IMR-90 (cell line): ENCODE data around the gene TCF3. TPM values are rescaled to one million over a fixed set of nuclear protein-coding genes. Genes with fewer than 3 reads are reported as not detected.

Source experiments
- ATAC-seq: fragments of 200-7000 bp; cut with Tn5 transposase; 2 replicates; pipeline ENCODE4 v1.9.1; 2020; ENCODE audit warnings: low read depth, mild to moderate bottlenecking, moderate library complexity
- BruUV-seq: library from RNA; stranded (reverse); fragments of 400-500 nt; replicated peaks from 2 replicates; lab custom pipeline; 2021; lab: Mats Ljungman, UMichigan
- CTCF ChIA-PET: fragments of 300-600 bp; formaldehyde crosslinking; extraction: SDS; loops from one replicate; lab custom pipeline; 2021; ENCODE audit warnings: antibody characterized with exemption; lab: Yijun Ruan, JAX
- POLR2A ChIA-PET: fragments of 300-600 bp; sonication (Branson Sonifier 250); formaldehyde crosslinking; loops from one replicate; lab custom pipeline; 2022; ENCODE audit warnings: antibody characterized with exemption; ENCODE audit not compliant: unreplicated experiment; lab: Charles Lee
- DNase-seq: peaks from one replicate; pipeline ENCODE4 v3.0.0; 2013
- H2AFZ ChIP-seq: replicated peaks from 2 replicates; pipeline ENCODE3; 2013; ENCODE audit warnings: low read length, mild to moderate bottlenecking; ENCODE audit not compliant: poor library complexity
- H2AK5ac ChIP-seq: 2 replicates; pipeline ENCODE4 v1.6.1; 2013; ENCODE audit warnings: low read depth, low read length, inconsistent platforms
- H2AK9ac ChIP-seq: replicated peaks from 2 replicates; pipeline ENCODE3; 2013; ENCODE audit warnings: mild to moderate bottlenecking, low read depth, low read length, moderate library complexity; ENCODE audit not compliant: poor library complexity
- H2BK120ac ChIP-seq: 2 replicates; pipeline ENCODE4 v1.6.1; 2013; ENCODE audit warnings: low read depth, low read length, inconsistent platforms
- H2BK15ac ChIP-seq: 3 replicates; pipeline ENCODE4 v1.6.1; 2013; ENCODE audit warnings: low read depth, low read length, inconsistent platforms
- H2BK20ac ChIP-seq: 2 replicates; pipeline ENCODE4 v1.6.1; 2013; ENCODE audit warnings: low read depth, mild to moderate bottlenecking, inconsistent platforms, low read length, moderate library complexity
- H2BK5ac ChIP-seq: 2 replicates; pipeline ENCODE4 v1.6.1; 2013; ENCODE audit warnings: mild to moderate bottlenecking, low read depth, low read length, inconsistent platforms; ENCODE audit not compliant: poor library complexity, severe bottlenecking
- H3K14ac ChIP-seq: replicated peaks from 2 replicates; pipeline ENCODE4 v1.6.1; 2013; ENCODE audit warnings: low read depth, low read length, inconsistent platforms
- H3K18ac ChIP-seq: 2 replicates; pipeline ENCODE4 v1.6.1; 2013; ENCODE audit warnings: low read depth, low read length, control low read depth
- H3K23ac ChIP-seq: 2 replicates; pipeline ENCODE4 v1.6.1; 2013; ENCODE audit warnings: low read depth, low read length, inconsistent platforms
- H3K27ac ChIP-seq: 2 replicates; pipeline ENCODE4 v1.5.1; 2013; ENCODE audit warnings: mild to moderate bottlenecking, control low read depth, low read length; ENCODE audit not compliant: insufficient read depth
- H3K27me3 ChIP-seq: 2 replicates; pipeline ENCODE4 v1.6.1; 2013; ENCODE audit warnings: low read length; ENCODE audit not compliant: control insufficient read depth, insufficient read depth
- H3K36me3 ChIP-seq: 2 replicates; pipeline ENCODE4 v1.6.1; 2013; ENCODE audit warnings: low read length, mixed read lengths; ENCODE audit not compliant: control insufficient read depth, insufficient read depth
- H3K4ac ChIP-seq: 2 replicates; pipeline ENCODE4 v1.6.1; 2013; ENCODE audit warnings: low read depth, low read length, inconsistent platforms
- H3K4me1 ChIP-seq: 2 replicates; pipeline ENCODE4 v1.6.1; 2013; ENCODE audit warnings: low read length, mixed read lengths; ENCODE audit not compliant: control insufficient read depth, insufficient read depth
- H3K4me2 ChIP-seq: 2 replicates; pipeline ENCODE4 v1.6.1; 2013; ENCODE audit warnings: low read depth, mild to moderate bottlenecking, control low read depth, low read length, moderate library complexity
- H3K4me3 ChIP-seq: 2 replicates; pipeline ENCODE4 v1.5.1; 2013; ENCODE audit warnings: low read depth, mild to moderate bottlenecking, control low read depth, low read length, moderate library complexity; ENCODE audit not compliant: insufficient read depth
- H3K56ac ChIP-seq: 2 replicates; pipeline ENCODE4 v1.6.1; 2013; ENCODE audit warnings: low read length, inconsistent platforms; ENCODE audit not compliant: insufficient read depth; ENCODE audit errors: extremely low read depth
- H3K79me1 ChIP-seq, 2 experiments: 2 replicates each; pipeline ENCODE4 v1.6.1; 2013; ENCODE audit warnings: low read length in 2 of 2, inconsistent platforms in 1 of 2, low read depth in 1 of 2
- H3K9ac ChIP-seq: 2 replicates; pipeline ENCODE4 v1.6.1; 2013; ENCODE audit warnings: low read depth, low read length, control low read depth
- H3K9me1 ChIP-seq: 2 replicates; pipeline ENCODE4 v1.6.1; 2013; ENCODE audit warnings: low read length, inconsistent platforms; ENCODE audit not compliant: insufficient read depth
- H3K9me3 ChIP-seq: 2 replicates; pipeline ENCODE4 v1.6.1; 2013; ENCODE audit warnings: low read length; ENCODE audit not compliant: control insufficient read depth, insufficient read depth
- H4K20me1 ChIP-seq: 2 replicates; pipeline ENCODE4 v1.6.1; 2013; ENCODE audit warnings: low read length, inconsistent platforms; ENCODE audit not compliant: insufficient read depth
- H4K5ac ChIP-seq: 2 replicates; pipeline ENCODE4 v1.6.1; 2013; ENCODE audit warnings: mild to moderate bottlenecking, low read depth, low read length, control low read depth
- H4K8ac ChIP-seq, 2 experiments: 2 replicates each; pipeline ENCODE4 v1.6.1; 2013; ENCODE audit warnings: low read depth in 2 of 2, low read length in 2 of 2, control low read depth in 1 of 2, inconsistent platforms in 1 of 2
- H4K91ac ChIP-seq: 2 replicates; pipeline ENCODE4 v1.6.1; 2013; ENCODE audit warnings: low read depth, low read length, inconsistent platforms; ENCODE audit not compliant: insufficient read depth
- BHLHE40 ChIP-seq: fragments of 150-350 bp; IDR thresholded peaks from 2 replicates; pipeline ENCODE4 v1.6.1; 2016; ENCODE audit warnings: mild to moderate bottlenecking, low read depth, low read length
- CEBPB ChIP-seq: IDR thresholded peaks from 2 replicates; pipeline ENCODE4 v1.6.1; 2012; ENCODE audit warnings: low read depth, low read length, improper control_type of control experiment
- CHD1 ChIP-seq: IDR thresholded peaks from 2 replicates; pipeline ENCODE4 v1.6.1; 2012; ENCODE audit warnings: low read depth, low read length, improper control_type of control experiment
- FOS ChIP-seq: fragments of 150-350 bp; IDR thresholded peaks from 2 replicates; pipeline ENCODE4 v1.6.1; 2016; ENCODE audit warnings: low read depth, low read length
- MAFK ChIP-seq: IDR thresholded peaks from 2 replicates; pipeline ENCODE4 v1.6.1; 2012; ENCODE audit warnings: low read depth, low read length, improper control_type of control experiment
- MXI1 ChIP-seq: IDR thresholded peaks from 2 replicates; pipeline ENCODE4 v1.6.1; 2012; ENCODE audit warnings: low read depth, mild to moderate bottlenecking, low read length, moderate library complexity, borderline replicate concordance
- NFE2L2 ChIP-seq: fragments of 150-350 bp; IDR thresholded peaks from 2 replicates; pipeline ENCODE4 v1.6.1; 2016; ENCODE audit warnings: low read depth, mild to moderate bottlenecking, low read length
- POLR2A ChIP-seq: IDR thresholded peaks from 2 replicates; pipeline ENCODE4 v1.6.1; 2012; ENCODE audit warnings: mild to moderate bottlenecking, low read depth, low read length
- RAD21 ChIP-seq: IDR thresholded peaks from 2 replicates; pipeline ENCODE4 v1.6.1; 2012; ENCODE audit warnings: low read length, improper control_type of control experiment
- RFX5 ChIP-seq: IDR thresholded peaks from 2 replicates; pipeline ENCODE4 v1.8.0; 2012; ENCODE audit warnings: low read depth, mild to moderate bottlenecking, low read length, moderate library complexity
- SMC3 ChIP-seq: fragments of 150-350 bp; IDR thresholded peaks from 2 replicates; pipeline ENCODE4 v1.6.1; 2016; ENCODE audit warnings: low read depth, mild to moderate bottlenecking, antibody characterized with exemption, low read length, moderate library complexity
- WGBS, 2 experiments: methylation state at CpG; one replicate each; pipeline versions ENCODE4 v1.1.5 to v1.1.7; 2013; ENCODE audit warnings: missing lambda C conversion rate in 2 of 2; ENCODE audit not compliant: insufficient read length in 1 of 2; ENCODE audit errors: extremely low coverage in 2 of 2; 5-methylcytosine and 5-hydroxymethylcytosine counted together
- dilution Hi-C: fragments of 300-500 bp; cut with HindIII; formaldehyde crosslinking; loops from one replicate; pipeline ENCODE4 v1.14.3; 2018; ENCODE audit warnings: low sequenced_read_pairs; ENCODE audit not compliant: unreplicated experiment
- in situ Hi-C: fragments of 300-500 bp; cut with MboI; formaldehyde crosslinking; loops from 3 replicates; pipeline ENCODE4 v1.14.3; 2019; ENCODE audit warnings: low sequenced_read_pairs, inconsistent platforms, mixed read lengths
- intact Hi-C: fragments of 100-400 bp; cut with micrococcal nuclease; formaldehyde crosslinking; loops from 2 replicates; pipeline ENCODE4 v1.10.0; 2022
- polyA plus RNA-seq, 3 experiments: library from polyadenylated mRNA; depleted of rRNA; stranded (reverse); fragments of >200 nt; gene quantifications; 2 replicates each; pipeline ENCODE4 v1.2.3, GENCODE V29; 2012; ENCODE audit warnings: low replicate concordance in 1 of 3
- total RNA-seq: library from RNA; depleted of rRNA; stranded (reverse); fragments of >200 nt; gene quantifications from 2 replicates; pipeline ENCODE4 v1.2.3, GENCODE V29; 2012
- TF ChIP-seq, protein P1 (sequence below): conservative IDR thresholded peaks from 2 replicates; pipeline ENCODE4 v1.5.1; 2012; ENCODE audit warnings: mild to moderate bottlenecking, low read depth, low read length, improper control_type of control experiment
- TF ChIP-seq, protein P2 (sequence below): fragments of 150-350 bp; IDR thresholded peaks from 2 replicates; pipeline ENCODE4 v1.6.1; 2017; ENCODE audit warnings: mild to moderate bottlenecking, antibody characterized with exemption, low read length, low read depth

Gene TCF3
- total and polyA plus RNA-seq, 2 of the 4 experiments (the other 2 are of a cell fraction): 29.9 to 127 TPM

DNA sequence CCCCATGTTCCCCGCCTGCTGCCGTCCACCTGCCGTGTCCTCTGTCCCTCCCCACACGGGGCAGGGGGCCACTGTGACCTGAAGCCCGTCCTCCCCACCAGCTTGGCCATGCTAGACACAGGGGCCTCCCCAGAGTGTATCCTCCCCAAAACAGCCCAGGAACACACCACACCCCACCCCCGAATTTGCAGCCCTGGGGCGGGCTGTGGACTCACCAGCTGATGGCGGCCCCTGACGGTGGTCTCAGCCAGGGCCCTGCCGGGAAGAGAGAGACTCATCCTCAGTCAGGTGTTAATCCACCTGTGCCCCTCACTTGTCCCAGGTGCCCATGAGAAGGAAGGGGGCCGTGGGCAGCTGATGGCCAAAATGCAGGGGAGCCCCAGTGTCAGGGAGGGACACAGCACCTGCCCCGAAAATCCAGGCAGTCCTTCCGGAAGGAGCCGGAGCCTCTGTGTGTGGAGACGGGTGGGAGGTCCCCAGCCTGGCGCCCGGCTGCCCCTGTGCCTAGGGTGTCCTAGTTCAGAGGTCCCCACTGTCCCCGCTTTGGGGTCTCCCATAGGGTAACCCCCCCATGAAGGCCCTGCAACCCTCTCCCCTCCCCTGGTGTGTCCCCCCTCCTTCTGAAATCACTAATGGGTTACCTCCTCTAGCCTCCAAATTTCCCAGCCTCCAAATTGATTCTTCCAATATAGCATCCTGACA, 39.3 kb upstream of the TCF3 start:
- no peak overlapping the region for H4K5ac ChIP-seq
- no peak overlapping the region for H3K4ac ChIP-seq
- TF ChIP-seq CEBPB: no peak
- TF ChIP-seq CHD1: no peak
- TF ChIP-seq MAFK: no peak
- TF ChIP-seq, protein P1, sequence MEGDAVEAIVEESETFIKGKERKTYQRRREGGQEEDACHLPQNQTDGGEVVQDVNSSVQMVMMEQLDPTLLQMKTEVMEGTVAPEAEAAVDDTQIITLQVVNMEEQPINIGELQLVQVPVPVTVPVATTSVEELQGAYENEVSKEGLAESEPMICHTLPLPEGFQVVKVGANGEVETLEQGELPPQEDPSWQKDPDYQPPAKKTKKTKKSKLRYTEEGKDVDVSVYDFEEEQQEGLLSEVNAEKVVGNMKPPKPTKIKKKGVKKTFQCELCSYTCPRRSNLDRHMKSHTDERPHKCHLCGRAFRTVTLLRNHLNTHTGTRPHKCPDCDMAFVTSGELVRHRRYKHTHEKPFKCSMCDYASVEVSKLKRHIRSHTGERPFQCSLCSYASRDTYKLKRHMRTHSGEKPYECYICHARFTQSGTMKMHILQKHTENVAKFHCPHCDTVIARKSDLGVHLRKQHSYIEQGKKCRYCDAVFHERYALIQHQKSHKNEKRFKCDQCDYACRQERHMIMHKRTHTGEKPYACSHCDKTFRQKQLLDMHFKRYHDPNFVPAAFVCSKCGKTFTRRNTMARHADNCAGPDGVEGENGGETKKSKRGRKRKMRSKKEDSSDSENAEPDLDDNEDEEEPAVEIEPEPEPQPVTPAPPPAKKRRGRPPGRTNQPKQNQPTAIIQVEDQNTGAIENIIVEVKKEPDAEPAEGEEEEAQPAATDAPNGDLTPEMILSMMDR: no peak
- TF ChIP-seq NFE2L2: no peak
- no peak for TF ChIP-seq POLR2A
- TF ChIP-seq, protein P2, sequence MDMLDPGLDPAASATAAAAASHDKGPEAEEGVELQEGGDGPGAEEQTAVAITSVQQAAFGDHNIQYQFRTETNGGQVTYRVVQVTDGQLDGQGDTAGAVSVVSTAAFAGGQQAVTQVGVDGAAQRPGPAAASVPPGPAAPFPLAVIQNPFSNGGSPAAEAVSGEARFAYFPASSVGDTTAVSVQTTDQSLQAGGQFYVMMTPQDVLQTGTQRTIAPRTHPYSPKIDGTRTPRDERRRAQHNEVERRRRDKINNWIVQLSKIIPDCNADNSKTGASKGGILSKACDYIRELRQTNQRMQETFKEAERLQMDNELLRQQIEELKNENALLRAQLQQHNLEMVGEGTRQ: no peak
- no peak for TF ChIP-seq RAD21
- no peak for TF ChIP-seq FOS
- TF ChIP-seq MXI1: no peak
- TF ChIP-seq RFX5: no peak
- no peak for TF ChIP-seq SMC3
- TF ChIP-seq BHLHE40: no peak
- H3K9ac ChIP-seq: no peak overlapping the region
- H2BK5ac ChIP-seq: no peak overlapping the region
- ChIA-PET POLR2A (no interaction called here), CTCF (no interaction called here)
- peaks cover 36% of the 10 kb centered on the region for H3K27me3 ChIP-seq
- H3K9me3 ChIP-seq: peaks cover 7% of the 10 kb centered on the region
- no peak for ATAC-seq
- no peaks in the 10 kb centered on the region for H3K9me1 ChIP-seq
- no peak overlapping the region for H4K8ac ChIP-seq
- no peaks in the 10 kb centered on the region for H3K36me3 ChIP-seq
- no peak overlapping the region for H4K91ac ChIP-seq
- no peaks in the 10 kb centered on the region for H3K79me1 ChIP-seq
- no TSS peak for BruUV-seq
- no peaks in the 10 kb centered on the region for H4K20me1 ChIP-seq
- no peak overlapping the region for H2BK15ac ChIP-seq
- no peak overlapping the region for H3K27ac ChIP-seq
- H2AK9ac ChIP-seq: no peak overlapping the region
- no peak overlapping the region for H2AK5ac ChIP-seq
- H3K23ac ChIP-seq: no peak overlapping the region
- intact Hi-C loops (no loop called here), in situ Hi-C loops (no loop called here), dilution Hi-C loops (no loop called here)
- H3K4me1 ChIP-seq: peaks cover 1% of the 10 kb centered on the region; the same call in 1 of the 2 replicates
- H3K56ac ChIP-seq: no peak overlapping the region
- H2BK120ac ChIP-seq: no peak overlapping the region
- no peak overlapping the region for H2BK20ac ChIP-seq
- H3K4me3 ChIP-seq: no peak overlapping the region
- no peak overlapping the region for H3K18ac ChIP-seq
- DNase-seq: no peak
- H3K14ac ChIP-seq: no peak overlapping the region
- H2AFZ ChIP-seq: no peak overlapping the region
- no peak overlapping the region for H3K4me2 ChIP-seq
- 89% methylated on average over 3 of the region's 18 CpGs; no CpG with 5 or more reads in 1 of the 2 experiments for WGBS, 2 experiments
